ENCODE measurements around the gene SPANXN2.

The SPANXN2 gene

GRCh38 chrX:143754183-143754582 is 33.6 kb upstream of the SPANXN2 start:
- H3K9ac ChIP-seq = no peak overlapping the region
- TF ChIP-seq CTCF (conservative IDR thresholded peaks at IDR 0.05; ENCODE audit: low read depth, low read length) = no peak
- H3K27ac ChIP-seq = no peak overlapping the region

DNA sequence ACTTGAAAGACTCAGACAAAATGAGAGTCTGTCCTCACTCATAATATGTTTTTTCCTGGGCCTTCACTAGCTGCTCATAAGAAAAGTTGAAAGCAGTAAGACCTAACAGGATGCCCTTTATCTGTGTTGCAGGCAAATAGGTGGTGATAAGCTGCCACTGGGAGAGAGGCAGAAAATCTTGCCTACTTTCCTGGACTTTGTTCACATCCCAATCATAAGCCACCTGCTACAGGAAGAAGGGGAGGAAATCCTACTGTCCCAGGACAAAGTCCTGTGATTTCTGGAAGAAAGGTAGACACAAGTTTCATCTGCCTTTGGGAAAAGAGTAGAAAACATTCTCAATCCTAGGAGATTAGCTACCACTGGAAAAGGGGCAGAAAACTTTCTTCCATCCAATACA is 13.3 kb upstream of the SPANXN2 start:
- H3K27me3 ChIP-seq (ENCODE audit: insufficient read depth, low read depth) = no peaks in the 10 kb centered on the region
- no peak overlapping the region for H3K4me2 ChIP-seq
- no peak overlapping the region for H3K9ac ChIP-seq
- no peak overlapping the region for H3K27ac ChIP-seq
- H4K20me1 ChIP-seq (ENCODE audit: insufficient read depth) = no peaks in the 10 kb centered on the region
- no peak for TF ChIP-seq CTCF (conservative IDR thresholded peaks at IDR 0.05; ENCODE audit: low read depth, low read length)
- H3K4me3 ChIP-seq (IDR thresholded peaks at IDR 0.05; ENCODE audit: insufficient read depth, low read depth, low read length) = no peak overlapping the region
- no peaks in the 10 kb centered on the region for H3K36me3 ChIP-seq (ENCODE audit: insufficient read depth)
- H3K79me2 ChIP-seq (ENCODE audit: insufficient read depth, low read depth) = no peaks in the 10 kb centered on the region
- H2AFZ ChIP-seq (ENCODE audit: low read depth) = no peak overlapping the region
- no peaks in the 10 kb centered on the region for H3K4me1 ChIP-seq (ENCODE audit: low read depth, poor library complexity, severe bottlenecking)

More at GRCh38 chrX:143754183-143754582, 33.6 kb upstream of the SPANXN2 start:
- no peaks in the 10 kb centered on the region for H3K4me1 ChIP-seq (ENCODE audit: low read depth, poor library complexity, severe bottlenecking)
- no peak overlapping the region for H3K4me2 ChIP-seq
- no peaks in the 10 kb centered on the region for H3K79me2 ChIP-seq (ENCODE audit: insufficient read depth, low read depth)
- no peaks in the 10 kb centered on the region for H4K20me1 ChIP-seq (ENCODE audit: insufficient read depth)
- no peaks in the 10 kb centered on the region for H3K36me3 ChIP-seq (ENCODE audit: insufficient read depth)
- H2AFZ ChIP-seq (ENCODE audit: low read depth) = no peak overlapping the region
- no peak overlapping the region for H3K4me3 ChIP-seq (IDR thresholded peaks at IDR 0.05; ENCODE audit: insufficient read depth, low read depth, low read length)
- no peaks in the 10 kb centered on the region for H3K27me3 ChIP-seq (ENCODE audit: insufficient read depth, low read depth)

DNA sequence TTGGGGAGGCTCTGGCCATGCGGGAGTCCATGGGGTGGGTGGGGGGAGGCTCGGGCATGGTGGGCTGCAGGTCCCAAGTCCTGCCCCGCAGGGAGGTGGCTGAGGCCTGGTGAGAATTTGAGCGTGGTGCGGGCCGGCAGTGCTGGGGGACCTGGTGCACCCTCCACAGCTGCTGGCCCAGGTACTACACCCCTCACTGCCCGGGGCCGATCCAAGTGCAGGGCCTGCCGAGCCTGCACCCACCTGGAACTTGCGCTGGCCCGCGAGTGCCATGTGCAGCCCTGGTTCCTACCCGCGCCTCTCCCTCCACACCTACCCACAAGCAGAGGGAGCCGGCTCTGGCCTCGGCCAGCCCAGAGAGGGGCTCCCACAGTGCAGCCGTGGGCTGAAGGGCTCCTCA is 5.7 kb upstream of the SPANXN2 start:
- no peak overlapping the region for H3K4me2 ChIP-seq
- no peak overlapping the region for H2AFZ ChIP-seq (ENCODE audit: low read depth)
- no peaks in the 10 kb centered on the region for H3K79me2 ChIP-seq (ENCODE audit: insufficient read depth, low read depth)
- no peak overlapping the region for H3K4me3 ChIP-seq (IDR thresholded peaks at IDR 0.05; ENCODE audit: insufficient read depth, low read depth, low read length)
- H4K20me1 ChIP-seq (ENCODE audit: insufficient read depth) = no peaks in the 10 kb centered on the region
- H3K27ac ChIP-seq = no peak overlapping the region
- H3K36me3 ChIP-seq (ENCODE audit: insufficient read depth) = no peaks in the 10 kb centered on the region
- no peak overlapping the region for H3K9ac ChIP-seq
- no peaks in the 10 kb centered on the region for H3K27me3 ChIP-seq (ENCODE audit: insufficient read depth, low read depth)
- H3K4me1 ChIP-seq (ENCODE audit: low read depth, poor library complexity, severe bottlenecking) = no peaks in the 10 kb centered on the region
- TF ChIP-seq CTCF (conservative IDR thresholded peaks at IDR 0.05; ENCODE audit: low read depth, low read length) = no peak

DNA sequence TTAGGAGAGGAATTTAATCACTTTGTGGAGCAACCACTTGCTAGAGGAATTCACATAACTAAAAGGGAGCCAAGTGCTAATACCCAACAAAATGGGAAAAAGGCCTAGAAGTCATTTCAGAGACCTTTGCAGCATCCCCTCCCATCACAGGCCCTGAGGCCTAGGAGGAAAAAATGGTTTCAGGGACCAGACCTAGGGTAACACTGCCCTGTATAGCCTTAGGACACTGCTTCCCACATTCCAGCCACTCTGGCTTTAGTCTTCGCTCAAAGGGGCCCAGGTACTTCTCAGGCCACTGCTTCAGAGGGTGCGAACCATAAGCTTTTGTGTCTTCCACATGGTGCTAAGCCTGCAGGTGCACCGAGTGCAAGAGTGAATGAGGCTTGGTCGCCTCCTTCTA is 19.1 kb downstream of the SPANXN2 start:
- Histone ChIP-seq H3K27ac (no peak overlapping the region), H3K4me3 (IDR thresholded peaks at IDR 0.05; ENCODE audit: insufficient read depth, low read depth, low read length) (no peak overlapping the region), H3K79me2 (ENCODE audit: insufficient read depth, low read depth) (no peaks in the 10 kb centered on the region)

More for the DNA sequence above, 19.1 kb downstream of the SPANXN2 start:
- Histone ChIP-seq H2AFZ (ENCODE audit: low read depth) (no peak overlapping the region), H3K4me2 (no peak overlapping the region), H3K4me1 (ENCODE audit: low read depth, poor library complexity, severe bottlenecking) (no peaks in the 10 kb centered on the region), H4K20me1 (ENCODE audit: insufficient read depth) (no peaks in the 10 kb centered on the region), H3K9ac (no peak overlapping the region), H3K36me3 (ENCODE audit: insufficient read depth) (no peaks in the 10 kb centered on the region), H3K27me3 (ENCODE audit: insufficient read depth, low read depth) (no peaks in the 10 kb centered on the region)
- TF ChIP-seq CTCF (conservative IDR thresholded peaks at IDR 0.05; ENCODE audit: low read depth, low read length) = no peak
